ENCODE measurements around the gene PRRC2C.
A peak's percentile ranks its signal among the peaks of the same experiment; 100 is the strongest.
"Not testable (repeated sequence)": the region's sequence is repeated elsewhere in the genome, so short reads cannot be mapped to it uniquely, and the experiment has no call there.

PRRC2C gene

GRCh38 chr1:171583591-171584201 lies 98.4 kb downstream of the PRRC2C start:
- DNase-seq, result no peak

GRCh38 chr1:171585715-171586114 lies 100.4 kb downstream of the PRRC2C start:
- DNase-seq, result no peak

GRCh38 chr1:171588230-171588629 lies 102.9 kb downstream of the PRRC2C start:
- DNase-seq, result peak in 2 of 56 donors; percentile 4

- no peak for DNase-seq
Observed at GRCh38 chr1:171590022-171590421, 104.7 kb downstream of the PRRC2C start.

GRCh38 chr1:171595324-171595723 lies 110.0 kb downstream of the PRRC2C start:
- DNase-seq, result no peak

- DNase-seq, result no peak
Observed at GRCh38 chr1:171596119-171596518, 110.8 kb downstream of the PRRC2C start.

- DNase-seq, result no peak
Observed at GRCh38 chr1:171596705-171597104, 111.4 kb downstream of the PRRC2C start.

GRCh38 chr1:171597203-171597602 lies 111.9 kb downstream of the PRRC2C start:
- no peak for DNase-seq

GRCh38 chr1:171600310-171600709 lies 115.0 kb downstream of the PRRC2C start:
- not testable (repeated sequence) for DNase-seq

GRCh38 chr1:171600862-171601261 lies 115.5 kb downstream of the PRRC2C start:
- no peak for DNase-seq

GRCh38 chr1:171603042-171603441 lies 117.7 kb downstream of the PRRC2C start:
- peak in 4 of 56 donors; percentile 4 to 19 (median 9) for DNase-seq

GRCh38 chr1:171606402-171606941 lies 121.1 kb downstream of the PRRC2C start:
- DNase-seq, result peak in 9 of 56 donors; percentile 0 to 32 (median 6)

GRCh38 chr1:171610385-171610784 lies 125.1 kb downstream of the PRRC2C start:
- DNase-seq, result no peak

GRCh38 chr1:171611306-171611705 lies 126.0 kb downstream of the PRRC2C start:
- DNase-seq, result no peak

GRCh38 chr1:171613282-171613681 lies 128.0 kb downstream of the PRRC2C start:
- no peak for DNase-seq

GRCh38 chr1:171615122-171615906 lies 130.0 kb downstream of the PRRC2C start:
- DNase-seq, result not testable (repeated sequence)

- no peak for DNase-seq
Observed at GRCh38 chr1:171616586-171616985, 131.3 kb downstream of the PRRC2C start.

- no peak for DNase-seq
Observed at GRCh38 chr1:171622152-171622462, 136.8 kb downstream of the PRRC2C start, which contains the start of gene MYOCOS. Gene MYOCOS, plus strand, starts transcription at chr1:171622243. Its CDS starts 1,641 bp downstream, at chr1:171623884.

GRCh38 chr1:171623651-171624331 lies 138.5 kb downstream of the PRRC2C start:
- DNase-seq, result no peak

- DNase-seq, result no peak
Observed at GRCh38 chr1:171625225-171625624, 139.9 kb downstream of the PRRC2C start.

- DNase-seq, result no peak
Observed at GRCh38 chr1:171627020-171627419, 141.7 kb downstream of the PRRC2C start.

GRCh38 chr1:171628225-171628624 lies 142.9 kb downstream of the PRRC2C start:
- DNase-seq, result no peak
